Lower lobe of right lung (tissue), 2 donors: Measurements from ENCODE around the gene ASB13. TPM values are rescaled to one million over a fixed set of nuclear protein-coding genes. Genes with fewer than 3 reads are reported as not detected.
A peak's percentile ranks its signal among the peaks of the same experiment; 100 is the strongest.

Source experiments
- ATAC-seq, 2 donors: fragments of 200-7000 bp; cut with Tn5 transposase; one replicate each; pipeline ENCODE4 v1.9.1; 2020 to 2022; ENCODE audit warnings: mild to moderate bottlenecking in 2 of 2, moderate library complexity in 2 of 2
- DNase-seq: peaks from one replicate; pipeline ENCODE4 v3.0.0-alpha.2; 2020
- H3K27ac ChIP-seq: fragments of 200-600 bp; one replicate; pipeline ENCODE4 v1.8.0; 2022
- H3K27me3 ChIP-seq: fragments of 200-600 bp; one replicate; pipeline ENCODE4 v1.8.0; 2022; ENCODE audit warnings: low read depth
- H3K36me3 ChIP-seq: fragments of 200-600 bp; one replicate; pipeline ENCODE4 v1.8.0; 2022; ENCODE audit warnings: mild to moderate bottlenecking
- H3K4me1 ChIP-seq: fragments of 200-600 bp; one replicate; pipeline ENCODE4 v1.8.0; 2022
- H3K4me3 ChIP-seq: fragments of 200-600 bp; one replicate; pipeline ENCODE4 v1.8.0; 2022; ENCODE audit warnings: mild to moderate bottlenecking
- H3K9me3 ChIP-seq: fragments of 200-600 bp; one replicate; pipeline ENCODE4 v1.8.0; 2022
- intact Hi-C: fragments of 100-400 bp; cut with DNase I; formaldehyde crosslinking; loops from one replicate; pipeline ENCODE4 v1.11.0; 2022
- total RNA-seq: library from RNA; stranded (reverse); fragmentation: NEBNext Ultra II Directional; extraction: Animal tissue kit (Norgen Biotek cat#: 25700); gene quantifications from one replicate; pipeline ENCODE4 v1.2.1, GENCODE V29; 2021
- TF ChIP-seq, protein P1 (sequence below): fragments of 200-600 bp; IDR thresholded peaks from one replicate; pipeline ENCODE4 v1.8.0; 2022; ENCODE audit warnings: antibody characterized with exemption, mild to moderate bottlenecking
- donor health status: DM: no; HTN: yes; CAD: no; lungs with severe emphysema.

ASB13 gene
- total RNA-seq, 1 donor from 2014 or later, result 27.6 TPM

DNA sequence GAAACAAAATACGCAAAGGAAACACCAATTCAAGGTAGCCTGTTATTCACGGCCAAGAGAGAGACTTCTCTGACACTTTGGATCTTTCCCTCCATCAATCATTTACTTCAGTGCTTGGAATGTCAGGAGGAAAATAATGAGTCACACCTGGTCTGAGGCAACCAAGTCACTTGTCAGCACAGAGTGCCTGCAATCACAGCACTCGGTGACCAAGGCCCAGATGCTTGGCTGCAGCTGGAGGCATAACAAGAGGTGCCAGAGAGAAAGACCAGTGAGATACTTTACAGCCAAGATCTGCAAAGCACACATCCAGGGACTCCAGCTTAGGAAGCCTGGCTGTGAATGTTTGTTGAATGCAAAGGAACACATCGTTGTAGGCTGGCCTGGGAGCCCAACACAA lies 33.9 kb downstream of the ASB13 start:
- no peaks in the 10 kb centered on the region for H3K9me3 ChIP-seq
- no peak overlapping the region for H3K4me3 ChIP-seq
- intact Hi-C loops, result no loop called here
- peak; percentile 71 for DNase-seq
- peaks cover 16% of the 10 kb centered on the region for H3K4me1 ChIP-seq
- TF ChIP-seq, protein P1, sequence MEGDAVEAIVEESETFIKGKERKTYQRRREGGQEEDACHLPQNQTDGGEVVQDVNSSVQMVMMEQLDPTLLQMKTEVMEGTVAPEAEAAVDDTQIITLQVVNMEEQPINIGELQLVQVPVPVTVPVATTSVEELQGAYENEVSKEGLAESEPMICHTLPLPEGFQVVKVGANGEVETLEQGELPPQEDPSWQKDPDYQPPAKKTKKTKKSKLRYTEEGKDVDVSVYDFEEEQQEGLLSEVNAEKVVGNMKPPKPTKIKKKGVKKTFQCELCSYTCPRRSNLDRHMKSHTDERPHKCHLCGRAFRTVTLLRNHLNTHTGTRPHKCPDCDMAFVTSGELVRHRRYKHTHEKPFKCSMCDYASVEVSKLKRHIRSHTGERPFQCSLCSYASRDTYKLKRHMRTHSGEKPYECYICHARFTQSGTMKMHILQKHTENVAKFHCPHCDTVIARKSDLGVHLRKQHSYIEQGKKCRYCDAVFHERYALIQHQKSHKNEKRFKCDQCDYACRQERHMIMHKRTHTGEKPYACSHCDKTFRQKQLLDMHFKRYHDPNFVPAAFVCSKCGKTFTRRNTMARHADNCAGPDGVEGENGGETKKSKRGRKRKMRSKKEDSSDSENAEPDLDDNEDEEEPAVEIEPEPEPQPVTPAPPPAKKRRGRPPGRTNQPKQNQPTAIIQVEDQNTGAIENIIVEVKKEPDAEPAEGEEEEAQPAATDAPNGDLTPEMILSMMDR, result no peak
- H3K27ac ChIP-seq, result peak overlapping the region; percentile 54
- H3K27me3 ChIP-seq, result no peaks in the 10 kb centered on the region
- H3K36me3 ChIP-seq, result no peaks in the 10 kb centered on the region
- ATAC-seq, result peak; percentile 82 to 90

DNA sequence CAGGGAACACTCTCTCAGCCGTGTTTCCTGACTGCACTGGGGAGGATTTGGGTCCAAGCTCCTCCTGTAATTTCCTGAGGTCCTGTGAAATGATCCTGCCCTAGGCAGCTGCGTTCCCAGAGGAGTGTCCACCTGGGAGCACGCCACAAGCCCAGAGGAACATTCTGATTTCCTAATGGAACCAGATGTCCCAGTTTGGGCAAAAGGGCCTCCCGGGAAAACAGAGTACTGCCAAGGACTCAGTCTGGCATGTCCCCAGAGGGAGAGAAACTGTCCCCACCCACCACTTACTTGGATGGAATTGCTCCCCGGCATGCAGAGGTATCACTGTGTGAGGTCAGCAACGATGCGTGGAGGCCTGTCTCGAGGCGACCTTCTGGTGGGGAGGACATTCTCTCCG lies 34.5 kb downstream of the ASB13 start:
- Histone ChIP-seq H3K27ac (peak overlapping the region; percentile 54), H3K9me3 (no peaks in the 10 kb centered on the region), H3K36me3 (no peaks in the 10 kb centered on the region), H3K4me3 (no peak overlapping the region), H3K27me3 (no peaks in the 10 kb centered on the region), H3K4me1 (peaks cover 16% of the 10 kb centered on the region)
- TF ChIP-seq, protein P1, result no peak
- intact Hi-C loops, result no loop called here
- no peak for DNase-seq
- ATAC-seq, result peak; percentile 69 to 78

DNA sequence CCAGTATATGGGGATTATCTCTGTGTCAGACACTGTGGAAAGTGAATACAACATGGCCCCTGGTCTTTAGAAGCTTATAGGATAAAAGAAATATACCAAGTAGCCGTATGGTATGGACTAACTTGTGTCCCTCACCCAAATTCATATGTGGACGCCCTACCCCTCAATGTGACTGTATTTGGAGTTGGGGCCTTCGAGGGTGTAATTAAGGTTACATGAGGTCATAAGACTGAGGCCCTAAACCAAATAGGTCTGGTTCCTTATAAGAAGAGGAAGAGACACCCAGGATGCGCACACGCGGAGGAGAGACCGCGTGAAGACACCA lies 36.3 kb downstream of the ASB13 start:
- no peaks in the 10 kb centered on the region for H3K36me3 ChIP-seq
- TF ChIP-seq, protein P1, result peak; percentile 4
- intact Hi-C loops, result no loop called here
- H3K27ac ChIP-seq, result no peak overlapping the region
- no peak for DNase-seq
- peaks cover 16% of the 10 kb centered on the region for H3K4me1 ChIP-seq
- no peaks in the 10 kb centered on the region for H3K9me3 ChIP-seq
- no peak for ATAC-seq
- no peak overlapping the region for H3K4me3 ChIP-seq
- no peaks in the 10 kb centered on the region for H3K27me3 ChIP-seq

DNA sequence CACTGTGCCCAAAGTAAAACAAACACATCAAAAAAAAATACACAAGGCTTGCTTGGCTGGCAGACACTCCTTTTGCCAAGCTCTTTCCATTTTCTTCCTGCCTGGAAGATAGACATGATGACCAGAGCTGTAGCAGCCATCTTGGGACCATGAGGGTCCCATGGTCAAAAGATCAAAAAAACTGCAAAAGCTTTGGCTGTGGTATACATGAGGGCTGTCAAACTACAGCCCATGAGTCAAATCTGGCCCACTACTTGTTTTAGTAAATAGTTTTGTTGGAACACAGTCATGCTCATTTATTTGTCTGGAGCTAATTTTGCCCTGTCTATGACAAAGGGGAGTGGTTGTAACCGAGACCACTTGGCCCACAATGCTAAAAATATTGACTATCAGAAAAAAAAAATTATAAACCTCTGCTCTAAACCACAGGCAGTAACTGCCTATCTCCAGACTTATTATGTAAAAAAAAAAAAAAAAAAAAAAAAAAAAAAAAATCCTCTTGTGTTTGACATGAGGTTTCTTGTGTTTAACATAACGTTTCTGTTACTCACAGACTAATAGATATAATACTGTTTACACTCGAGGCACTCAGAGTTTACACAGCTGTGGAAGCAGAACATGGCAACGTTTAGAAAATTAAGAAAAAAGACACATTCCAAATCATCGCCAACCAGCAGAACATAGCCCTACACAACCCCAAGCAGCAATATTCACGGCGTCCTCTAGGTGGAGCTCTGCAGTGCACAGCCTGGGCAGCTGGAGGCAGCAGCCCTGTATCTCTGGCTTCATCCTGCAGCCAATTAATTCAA lies 36.9 kb downstream of the ASB13 start:
- TF ChIP-seq, protein P1, result peak; percentile 93
- intact Hi-C loops, result loop anchor here (10.0 kb wide), 1 partner anchor 185 kb away; no protein-coding TSS in a partner anchor
- Histone ChIP-seq H3K4me1 (peaks cover 16% of the 10 kb centered on the region), H3K4me3 (no peak overlapping the region), H3K36me3 (no peaks in the 10 kb centered on the region), H3K9me3 (no peaks in the 10 kb centered on the region), H3K27ac (peak overlapping the region; percentile 36), H3K27me3 (no peaks in the 10 kb centered on the region)
- DNase-seq, result peak; percentile 83
- peak; percentile 79 to 85 for ATAC-seq

DNA sequence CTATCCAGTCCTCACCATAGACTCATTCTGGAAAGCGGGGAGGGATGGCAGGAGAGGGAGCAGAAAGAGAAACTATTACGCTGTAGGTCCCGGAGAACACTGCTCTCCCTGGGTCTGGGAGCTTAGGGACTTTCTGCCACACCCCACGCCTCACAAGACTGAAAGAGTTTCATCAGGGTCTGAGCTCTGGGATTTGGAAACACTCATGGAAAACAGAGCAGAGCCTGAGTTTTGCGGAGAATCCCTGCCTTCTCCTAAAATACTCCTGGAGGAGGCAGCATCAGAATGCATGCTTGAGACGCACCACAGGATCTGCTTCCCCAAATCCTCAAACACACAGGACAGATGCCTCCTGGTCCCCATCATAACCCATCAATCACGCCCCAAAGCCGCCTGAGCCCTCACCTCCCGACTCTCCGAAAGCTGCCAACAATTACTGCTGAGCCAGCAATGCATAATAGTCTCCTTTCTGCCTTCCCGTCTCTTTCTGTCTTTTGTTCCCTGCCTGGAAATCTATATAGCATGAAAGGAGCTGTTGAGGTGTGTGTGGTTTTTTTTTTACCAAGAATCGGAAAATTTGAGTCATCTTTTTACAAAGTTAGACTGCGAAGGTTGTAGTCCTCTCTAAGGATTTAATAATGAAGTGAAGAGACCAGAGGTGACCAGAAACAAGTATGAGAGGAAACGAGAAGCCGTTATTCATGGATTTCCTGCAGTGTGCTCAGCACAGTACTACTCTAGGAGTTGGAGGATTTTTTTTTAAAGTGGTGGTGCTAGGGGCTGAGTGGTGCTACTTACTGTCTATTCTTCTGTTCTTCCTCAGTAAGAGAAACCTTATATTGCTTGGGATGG lies 37.7 kb downstream of the ASB13 start:
- TF ChIP-seq, protein P1, result no peak
- H3K4me3 ChIP-seq, result peak overlapping the region; percentile 17
- peak overlapping the region; percentile 36 for H3K27ac ChIP-seq
- ATAC-seq (no peak), DNase-seq (no peak)
- intact Hi-C loops, result loop anchor here (10.0 kb wide), 1 partner anchor 184 kb away; no protein-coding TSS in a partner anchor
- no peaks in the 10 kb centered on the region for H3K36me3 ChIP-seq
- no peaks in the 10 kb centered on the region for H3K9me3 ChIP-seq
- peaks cover 16% of the 10 kb centered on the region for H3K4me1 ChIP-seq
- H3K27me3 ChIP-seq, result no peaks in the 10 kb centered on the region
